GM23338 (cell line): ENCODE results near the gene TADA2A. TPM values are rescaled to one million over a fixed set of nuclear protein-coding genes. Genes with fewer than 3 reads are reported as not detected.

Experiments used
- ATAC-seq: fragments of 200-7000 bp; cut with Tn5 transposase; 3 replicates; pipeline ENCODE4 v1.9.1; 2020
- DNase-seq: peaks from one replicate; pipeline ENCODE4 v3.0.0-alpha.2; 2015; ENCODE audit warnings: low spot score
- H2AFZ ChIP-seq: fragments of 200-600 bp; sonication (generic); 2 replicates; pipeline ENCODE4 v1.8.0; 2016; ENCODE audit warnings: antibody characterized with exemption, mild to moderate bottlenecking, moderate library complexity
- H3F3A ChIP-seq: fragments of 200-600 bp; sonication (generic); replicated peaks from 2 replicates; pipeline ENCODE4 v1.8.0; 2017; ENCODE audit warnings: antibody characterized with exemption, mixed run types, low read depth
- H3K27ac ChIP-seq: fragments of 200-600 bp; sonication (generic); 2 replicates; pipeline ENCODE4 v1.6.1; 2016; ENCODE audit warnings: low read depth
- H3K27me3 ChIP-seq: fragments of 200-600 bp; sonication (generic); 2 replicates; pipeline ENCODE4 v1.8.0; 2016; ENCODE audit warnings: mild to moderate bottlenecking, mixed run types, moderate library complexity; ENCODE audit not compliant: insufficient read depth
- H3K36me3 ChIP-seq: fragments of 200-600 bp; sonication (generic); 2 replicates; pipeline ENCODE4 v1.8.0; 2016; ENCODE audit warnings: mild to moderate bottlenecking; ENCODE audit not compliant: insufficient read depth
- H3K4me1 ChIP-seq: fragments of 200-600 bp; sonication (generic); 2 replicates; pipeline ENCODE4 v1.8.0; 2016; ENCODE audit warnings: mild to moderate bottlenecking, moderate library complexity; ENCODE audit not compliant: insufficient read depth
- H3K4me2 ChIP-seq: fragments of 200-600 bp; sonication (generic); 2 replicates; pipeline ENCODE4 v1.7.1; 2017; ENCODE audit warnings: mixed run types
- H3K4me3 ChIP-seq: fragments of 200-600 bp; sonication (generic); 2 replicates; pipeline ENCODE4 v1.6.1; 2016; ENCODE audit warnings: mixed run types
- H3K79me2 ChIP-seq: fragments of 200-600 bp; sonication (generic); replicated peaks from 2 replicates; pipeline ENCODE4 v1.8.0; 2017; ENCODE audit warnings: mild to moderate bottlenecking; ENCODE audit not compliant: insufficient read depth
- H3K9me2 ChIP-seq: fragments of 200-600 bp; sonication (generic); 2 replicates; pipeline ENCODE4 v1.8.0; 2017; ENCODE audit not compliant: insufficient read depth
- H4K20me1 ChIP-seq: fragments of 200-600 bp; sonication (generic); replicated peaks from 2 replicates; pipeline ENCODE4 v1.8.0; 2017; ENCODE audit warnings: mild to moderate bottlenecking; ENCODE audit not compliant: insufficient read depth
- H3K27ac Mint-ChIP-seq: 2 replicates; pipeline ENCODE4 v1.8.0; 2020; ENCODE audit warnings: inconsistent platforms, mild to moderate bottlenecking, moderate library complexity, mixed read lengths
- H3K27me3 Mint-ChIP-seq: 3 replicates; pipeline ENCODE4 v1.8.0; 2022; ENCODE audit warnings: low read depth, mild to moderate bottlenecking, moderate library complexity, mixed read lengths, inconsistent platforms; ENCODE audit not compliant: insufficient read depth, poor library complexity
- H3K36me3 Mint-ChIP-seq: 3 replicates; pipeline ENCODE4 v1.8.0; 2021; ENCODE audit warnings: low read depth, mild to moderate bottlenecking, inconsistent platforms, moderate library complexity, mixed read lengths
- H3K4me1 Mint-ChIP-seq: 3 replicates; pipeline ENCODE4 v1.8.0; 2020; ENCODE audit warnings: mild to moderate bottlenecking, inconsistent platforms, mixed read lengths
- H3K4me3 Mint-ChIP-seq: 3 replicates; pipeline ENCODE4 v1.8.0; 2021; ENCODE audit warnings: moderate library complexity, mild to moderate bottlenecking, inconsistent platforms, mixed read lengths
- H3K9me3 Mint-ChIP-seq: 3 replicates; pipeline ENCODE4 v1.8.0; 2020; ENCODE audit warnings: moderate library complexity, mild to moderate bottlenecking, inconsistent platforms, mixed read lengths
- CREB1 ChIP-seq: fragments of 250-450 bp; sonication (Bioruptor Pico); IDR thresholded peaks from 2 replicates; pipeline ENCODE4 v1.5.0; 2020; ENCODE audit warnings: low read depth, mild to moderate bottlenecking, moderate library complexity
- CTCF ChIP-seq, 2 experiments: fragments of 200-600 bp in 1 of 2; sonication (generic) in 1 of 2; conservative IDR thresholded peaks; 2 replicates each; pipeline versions ENCODE4 v1.5.1 to v1.6.1; 2016 to 2017; ENCODE audit warnings: antibody characterized with exemption in 2 of 2, low read depth in 2 of 2, mild to moderate bottlenecking in 2 of 2, moderate library complexity in 1 of 2
- ETS1 ChIP-seq: IDR thresholded peaks from 2 replicates; pipeline ENCODE4 v1.6.1; 2016; ENCODE audit warnings: antibody characterized with exemption
- EZH2 ChIP-seq: fragments of 200-600 bp; sonication (generic); IDR thresholded peaks from one replicate; pipeline ENCODE4 v1.8.0; 2017; ENCODE audit warnings: antibody characterized with exemption, mild to moderate bottlenecking, low read depth; ENCODE audit not compliant: unreplicated experiment
- EZH2phosphoT487 ChIP-seq: fragments of 200-600 bp; sonication (generic); IDR thresholded peaks from one replicate; pipeline ENCODE4 v1.8.1; 2018; ENCODE audit warnings: antibody characterized with exemption; ENCODE audit not compliant: unreplicated experiment
- JUNB ChIP-seq: IDR thresholded peaks from one replicate; pipeline ENCODE4 v1.6.1; 2016; ENCODE audit warnings: antibody characterized with exemption; ENCODE audit not compliant: unreplicated experiment
- NANOG ChIP-seq: IDR thresholded peaks from 2 replicates; pipeline ENCODE4 v1.6.1; 2016; ENCODE audit warnings: antibody characterized with exemption, borderline replicate concordance
- POLR2AphosphoS5 ChIP-seq: IDR thresholded peaks from 2 replicates; pipeline ENCODE4 v1.6.1; 2016; ENCODE audit warnings: antibody characterized with exemption, low read depth
- REST ChIP-seq: IDR thresholded peaks from one replicate; pipeline ENCODE4 v1.6.1; 2018; ENCODE audit warnings: antibody characterized with exemption; ENCODE audit not compliant: unreplicated experiment
- STAT1 ChIP-seq: IDR thresholded peaks from one replicate; pipeline ENCODE4 v1.6.1; 2016; ENCODE audit warnings: antibody characterized with exemption; ENCODE audit not compliant: unreplicated experiment
- ZNF114 ChIP-seq: fragments of 250-450 bp; sonication (Bioruptor Pico); IDR thresholded peaks from 2 replicates; pipeline ENCODE4 v1.5.0; 2020; ENCODE audit warnings: mild to moderate bottlenecking, moderate library complexity
- ZNF331 ChIP-seq: fragments of 250-450 bp; sonication (Bioruptor Pico); IDR thresholded peaks from 2 replicates; pipeline ENCODE4 v1.5.0; 2020; ENCODE audit warnings: low read depth, mild to moderate bottlenecking, moderate library complexity
- ZNF462 ChIP-seq: fragments of 250-450 bp; sonication (Bioruptor Pico); IDR thresholded peaks from 2 replicates; pipeline ENCODE4 v1.5.0; 2020; ENCODE audit warnings: mild to moderate bottlenecking, moderate library complexity
- polyA plus RNA-seq: library from polyadenylated mRNA; unstranded; fragments of >200 nt; fragmentation: Nextera tagmentation; extraction: Ambion mirVana; gene quantifications from 2 replicates; pipeline ENCODE4 v1.2.1, GENCODE V29; 2016
- total RNA-seq: library from RNA; depleted of rRNA; stranded (reverse); fragments of >200 nt; shearing (Covaris generic); gene quantifications from 2 replicates; pipeline ENCODE4 v1.2.3, GENCODE V29; 2014

Gene TADA2A
- total and polyA plus RNA-seq, 2 experiments from 2014 or later, result 14.5 to 17.1 TPM

- no peak for TF ChIP-seq POLR2AphosphoS5
Measured at GRCh38 chr17:37517881-37518280, 111.2 kb downstream of the TADA2A start (continued).

GRCh38 chr17:37518826-37519225 is 112.1 kb downstream of the TADA2A start:
- H3K27me3 Mint-ChIP-seq, result peaks cover 2% of the 10 kb centered on the region
- H3K36me3 Mint-ChIP-seq, result peaks cover 29% of the 10 kb centered on the region
- peaks cover 3% of the 10 kb centered on the region; the same call in 1 of the 2 replicates for H3K36me3 ChIP-seq
- ATAC-seq, result no peak
- H2AFZ ChIP-seq, result no peak overlapping the region
- no peaks in the 10 kb centered on the region for H3K27me3 ChIP-seq
- H3K4me1 Mint-ChIP-seq, result no peaks in the 10 kb centered on the region
- H3K4me1 ChIP-seq, result no peaks in the 10 kb centered on the region
- H3K27ac Mint-ChIP-seq, result no peak overlapping the region
- H4K20me1 ChIP-seq, result peaks cover 9% of the 10 kb centered on the region
- TF ChIP-seq CTCF (conservative IDR thresholded peaks at IDR 0.05; ENCODE audit: low read depth in 2 of 2) (no peak), EZH2 (no peak), EZH2phosphoT487 (no peak), CREB1 (CRISPR knock-in tag) (no peak), ZNF114 (CRISPR knock-in tag) (no peak), JUNB (no peak), ETS1 (no peak), NANOG (no peak), POLR2AphosphoS5 (no peak), REST (no peak), ZNF462 (CRISPR knock-in tag) (no peak), STAT1 (no peak), ZNF331 (CRISPR knock-in tag) (no peak)
- 0 out of 2 replicates have a peak, but pooled peaks cover 3% of the 10 kb centered on the region for H3F3A ChIP-seq
- no peak overlapping the region for H3K4me3 Mint-ChIP-seq
- H3K4me3 ChIP-seq, result no peak overlapping the region
- DNase-seq, result no peak
- H3K4me2 ChIP-seq, result no peak overlapping the region
- no peaks in the 10 kb centered on the region for H3K9me2 ChIP-seq
- no peaks in the 10 kb centered on the region for H3K79me2 ChIP-seq
- no peaks in the 10 kb centered on the region for H3K9me3 Mint-ChIP-seq
- no peak overlapping the region for H3K27ac ChIP-seq
